ENCODE data around the gene MKRN1.
"Not testable (repeated sequence)": the region's sequence is repeated elsewhere in the genome, so short reads cannot be mapped to it uniquely, and the experiment has no call there.

MKRN1 gene

GRCh38 chr7:140426130-140426529 lies 53.2 kb downstream of the MKRN1 start:
- no peak for DNase-seq

- DNase-seq: no peak
Measured at GRCh38 chr7:140425718-140426117, 53.6 kb downstream of the MKRN1 start.

- DNase-seq: no peak
Measured at GRCh38 chr7:140423501-140423900, 55.8 kb downstream of the MKRN1 start.

- DNase-seq: no peak
Measured at GRCh38 chr7:140421521-140421920, 57.8 kb downstream of the MKRN1 start.

GRCh38 chr7:140418653-140419052 lies 60.7 kb downstream of the MKRN1 start:
- DNase-seq: no peak

- DNase-seq: not testable (repeated sequence)
Measured at GRCh38 chr7:140418156-140418472, 61.2 kb downstream of the MKRN1 start.

- DNase-seq: no peak
Measured at GRCh38 chr7:140417456-140418155, 61.7 kb downstream of the MKRN1 start.

- no peak for DNase-seq
Measured at GRCh38 chr7:140416560-140416959, 62.7 kb downstream of the MKRN1 start.

- not testable (repeated sequence) for DNase-seq
Measured at GRCh38 chr7:140415816-140416215, 63.5 kb downstream of the MKRN1 start.

- DNase-seq: no peak
Measured at GRCh38 chr7:140415361-140415760, 63.9 kb downstream of the MKRN1 start.

GRCh38 chr7:140404565-140405065 lies 74.7 kb downstream of the MKRN1 start:
- no peak for DNase-seq

- no peak for DNase-seq
Measured at GRCh38 chr7:140403878-140404564, 75.3 kb downstream of the MKRN1 start, which contains the start of gene RAB19. TSS of gene RAB19 (plus strand) at chr7:140404058. CDS start at chr7:140407647, 3,589 bp downstream.

Data from GOT3 (cell line).